ENCODE measurements around the gene ARAP1.
A peak's percentile ranks its signal among the peaks of the same experiment; 100 is the strongest.

The ARAP1 gene

GRCh38 chr11:72704783-72705265 lies 47.4 kb downstream of the ARAP1 start:
- Mint-ChIP-seq H3K4me1 (ENCODE audit: low read depth) (no peaks in the 10 kb centered on the region), H3K9me3 (no peaks in the 10 kb centered on the region), H3K27ac (peak overlapping the region; percentile 37), H3K4me3 (no peak overlapping the region), H3K36me3 (ENCODE audit: low read depth) (peaks cover 93% of the 10 kb centered on the region), H3K27me3 (no peaks in the 10 kb centered on the region)
- no peak for DNase-seq

- H3K4me3 Mint-ChIP-seq: no peak overlapping the region
- peaks cover 93% of the 10 kb centered on the region for H3K36me3 Mint-ChIP-seq (ENCODE audit: low read depth)
- no peaks in the 10 kb centered on the region for H3K27me3 Mint-ChIP-seq
- H3K4me1 Mint-ChIP-seq (ENCODE audit: low read depth): no peaks in the 10 kb centered on the region
- H3K9me3 Mint-ChIP-seq: no peaks in the 10 kb centered on the region
- H3K27ac Mint-ChIP-seq: no peak overlapping the region
- DNase-seq: no peak
Observed at GRCh38 chr11:72704028-72704782, 48.0 kb downstream of the ARAP1 start.

GRCh38 chr11:72703267-72704008 lies 48.8 kb downstream of the ARAP1 start:
- H3K4me1 Mint-ChIP-seq (ENCODE audit: low read depth): no peaks in the 10 kb centered on the region
- DNase-seq: no peak
- H3K4me3 Mint-ChIP-seq: no peak overlapping the region
- no peaks in the 10 kb centered on the region for H3K27me3 Mint-ChIP-seq
- H3K27ac Mint-ChIP-seq: no peak overlapping the region
- H3K9me3 Mint-ChIP-seq: no peaks in the 10 kb centered on the region
- peaks cover 93% of the 10 kb centered on the region for H3K36me3 Mint-ChIP-seq (ENCODE audit: low read depth)

- H3K9me3 Mint-ChIP-seq: no peaks in the 10 kb centered on the region
- H3K27ac Mint-ChIP-seq: no peak overlapping the region
- H3K36me3 Mint-ChIP-seq (ENCODE audit: low read depth): peaks cover 93% of the 10 kb centered on the region
- H3K4me1 Mint-ChIP-seq (ENCODE audit: low read depth): no peaks in the 10 kb centered on the region
- no peaks in the 10 kb centered on the region for H3K27me3 Mint-ChIP-seq
- H3K4me3 Mint-ChIP-seq: no peak overlapping the region
- DNase-seq: no peak
Observed at GRCh38 chr11:72702577-72703241, 49.5 kb downstream of the ARAP1 start.

GRCh38 chr11:72702096-72702495 lies 50.1 kb downstream of the ARAP1 start:
- Mint-ChIP-seq H3K9me3 (no peaks in the 10 kb centered on the region), H3K27ac (no peak overlapping the region), H3K36me3 (ENCODE audit: low read depth) (peaks cover 91% of the 10 kb centered on the region), H3K4me1 (ENCODE audit: low read depth) (no peaks in the 10 kb centered on the region), H3K27me3 (no peaks in the 10 kb centered on the region), H3K4me3 (no peak overlapping the region)
- no peak for DNase-seq

GRCh38 chr11:72701466-72701865 lies 50.7 kb downstream of the ARAP1 start:
- Mint-ChIP-seq H3K9me3 (no peaks in the 10 kb centered on the region), H3K4me3 (no peak overlapping the region), H3K4me1 (ENCODE audit: low read depth) (no peaks in the 10 kb centered on the region), H3K27me3 (no peaks in the 10 kb centered on the region), H3K36me3 (ENCODE audit: low read depth) (peaks cover 90% of the 10 kb centered on the region), H3K27ac (no peak overlapping the region)
- no peak for DNase-seq

GRCh38 chr11:72700146-72700545 lies 52.1 kb downstream of the ARAP1 start:
- H3K9me3 Mint-ChIP-seq: no peaks in the 10 kb centered on the region
- H3K4me3 Mint-ChIP-seq: no peak overlapping the region
- H3K36me3 Mint-ChIP-seq (ENCODE audit: low read depth): peaks cover 90% of the 10 kb centered on the region
- peak overlapping the region; percentile 68 for H3K27ac Mint-ChIP-seq
- H3K27me3 Mint-ChIP-seq: no peaks in the 10 kb centered on the region
- DNase-seq: no peak
- H3K4me1 Mint-ChIP-seq (ENCODE audit: low read depth): no peaks in the 10 kb centered on the region

GRCh38 chr11:72697814-72698213 lies 54.4 kb downstream of the ARAP1 start:
- Mint-ChIP-seq H3K4me1 (ENCODE audit: low read depth) (no peaks in the 10 kb centered on the region), H3K4me3 (no peak overlapping the region), H3K27ac (no peak overlapping the region), H3K36me3 (ENCODE audit: low read depth) (peaks cover 98% of the 10 kb centered on the region), H3K9me3 (no peaks in the 10 kb centered on the region), H3K27me3 (no peaks in the 10 kb centered on the region)
- no peak for DNase-seq

GRCh38 chr11:72696866-72697700 lies 55.1 kb downstream of the ARAP1 start:
- Mint-ChIP-seq H3K4me1 (ENCODE audit: low read depth) (no peaks in the 10 kb centered on the region), H3K9me3 (no peaks in the 10 kb centered on the region), H3K36me3 (ENCODE audit: low read depth) (peaks cover 98% of the 10 kb centered on the region), H3K4me3 (no peak overlapping the region), H3K27ac (no peak overlapping the region), H3K27me3 (no peaks in the 10 kb centered on the region)
- DNase-seq: no peak

GRCh38 chr11:72695354-72695753 lies 56.9 kb downstream of the ARAP1 start:
- Mint-ChIP-seq H3K9me3 (no peaks in the 10 kb centered on the region), H3K36me3 (ENCODE audit: low read depth) (peaks cover 98% of the 10 kb centered on the region), H3K27ac (no peak overlapping the region)

GRCh38 chr11:72693271-72693968 lies 58.8 kb downstream of the ARAP1 start:
- peaks cover 95% of the 10 kb centered on the region for H3K36me3 Mint-ChIP-seq (ENCODE audit: low read depth)
- H3K9me3 Mint-ChIP-seq: no peaks in the 10 kb centered on the region

More at GRCh38 chr11:72695354-72695753, 56.9 kb downstream of the ARAP1 start:
- Mint-ChIP-seq H3K4me3 (no peak overlapping the region), H3K4me1 (ENCODE audit: low read depth) (no peaks in the 10 kb centered on the region), H3K27me3 (no peaks in the 10 kb centered on the region)
- DNase-seq: no peak

GRCh38 chr11:72692498-72693237 lies 59.5 kb downstream of the ARAP1 start:
- Mint-ChIP-seq H3K36me3 (ENCODE audit: low read depth) (peaks cover 95% of the 10 kb centered on the region), H3K4me1 (ENCODE audit: low read depth) (peaks cover 2% of the 10 kb centered on the region), H3K27ac (no peak overlapping the region), H3K9me3 (no peaks in the 10 kb centered on the region), H3K4me3 (no peak overlapping the region), H3K27me3 (no peaks in the 10 kb centered on the region)
- no peak for DNase-seq

More at GRCh38 chr11:72693271-72693968, 58.8 kb downstream of the ARAP1 start:
- peaks cover 2% of the 10 kb centered on the region for H3K4me1 Mint-ChIP-seq (ENCODE audit: low read depth)
- DNase-seq: no peak
- no peaks in the 10 kb centered on the region for H3K27me3 Mint-ChIP-seq
- no peak overlapping the region for H3K4me3 Mint-ChIP-seq
- H3K27ac Mint-ChIP-seq: no peak overlapping the region

- H3K27ac Mint-ChIP-seq: peak overlapping the region; percentile 88
- H3K4me1 Mint-ChIP-seq (ENCODE audit: low read depth): peaks cover 22% of the 10 kb centered on the region
- H3K9me3 Mint-ChIP-seq: no peaks in the 10 kb centered on the region
- DNase-seq: no peak
- H3K27me3 Mint-ChIP-seq: no peaks in the 10 kb centered on the region
- no peak overlapping the region for H3K4me3 Mint-ChIP-seq
- H3K36me3 Mint-ChIP-seq (ENCODE audit: low read depth): peaks cover 95% of the 10 kb centered on the region
Observed at GRCh38 chr11:72690166-72690565, 62.0 kb downstream of the ARAP1 start.
